NT2/D1 (cell line): ENCODE data around the gene REC114.
"Not testable (repeated sequence)": the region's sequence is repeated elsewhere in the genome, so short reads cannot be mapped to it uniquely, and the experiment has no call there.

ENCODE experiments used
- DNase-seq: peaks from one replicate; pipeline ENCODE4 v3.0.0-alpha.2; 2011; ENCODE audit warnings: low read depth, low spot score
- H3K27me3 ChIP-seq: 2 replicates; pipeline ENCODE4 v1.6.0; 2011; ENCODE audit warnings: mild to moderate bottlenecking; ENCODE audit not compliant: insufficient read length, insufficient read depth
- H3K36me3 ChIP-seq: 2 replicates; pipeline ENCODE4 v1.6.1; 2011; ENCODE audit warnings: mild to moderate bottlenecking, low read length, mixed read lengths; ENCODE audit not compliant: insufficient read depth, insufficient read length
- H3K4me1 ChIP-seq: 2 replicates; pipeline ENCODE4 v1.5.1; 2011; ENCODE audit not compliant: insufficient read depth, insufficient read length
- H3K4me3 ChIP-seq: 2 replicates; pipeline ENCODE4 v1.5.1; 2011; ENCODE audit warnings: low read depth; ENCODE audit not compliant: insufficient read length
- H3K9ac ChIP-seq: 2 replicates; pipeline ENCODE4 v1.6.0; 2011; ENCODE audit warnings: low read depth; ENCODE audit not compliant: insufficient read length
- H3K9me3 ChIP-seq: 2 replicates; pipeline ENCODE4 v1.5.1; 2011; ENCODE audit warnings: mild to moderate bottlenecking, low read length; ENCODE audit not compliant: insufficient read depth
- SUZ12 ChIP-seq: IDR thresholded peaks from 2 replicates; pipeline ENCODE4 v1.6.1; 2011; ENCODE audit not compliant: insufficient read length, insufficient read depth; ENCODE audit errors: extremely low read depth
- YY1 ChIP-seq: IDR thresholded peaks from 2 replicates; pipeline ENCODE4 v1.6.1; 2011; ENCODE audit not compliant: insufficient read length, insufficient read depth
- ZNF274 ChIP-seq: IDR thresholded peaks from 2 replicates; pipeline ENCODE4 v1.6.1; 2011; ENCODE audit warnings: mild to moderate bottlenecking, low read depth, low read length

The REC114 gene

DNA sequence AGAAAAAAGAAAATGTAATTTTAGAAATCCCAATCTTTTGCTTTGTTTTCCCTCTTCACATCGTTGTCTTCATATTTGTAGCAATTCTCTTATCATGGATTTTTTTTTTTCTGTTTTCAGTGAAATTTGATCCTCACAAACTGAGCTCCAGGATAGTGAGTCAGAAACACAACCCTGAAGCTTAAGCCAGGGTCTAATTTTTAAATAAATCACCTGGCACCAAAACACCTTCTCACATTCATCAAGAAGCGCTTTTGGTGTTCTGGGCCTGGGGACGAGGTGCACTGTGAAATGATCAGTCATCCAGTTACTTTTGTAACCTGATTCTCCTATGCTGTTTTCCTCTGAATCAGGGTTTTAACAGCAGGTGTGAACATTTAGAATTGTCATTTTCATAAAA lies 87.7 kb downstream of the REC114 start:
- TF ChIP-seq YY1: no peak
- no peak for TF ChIP-seq SUZ12
- no peak for TF ChIP-seq ZNF274
- no peak for DNase-seq
- H3K9me3 ChIP-seq: no peaks in the 10 kb centered on the region
- no peak overlapping the region for H3K9ac ChIP-seq
- H3K27me3 ChIP-seq: no peaks in the 10 kb centered on the region
- no peaks in the 10 kb centered on the region for H3K4me1 ChIP-seq
- no peaks in the 10 kb centered on the region for H3K36me3 ChIP-seq
- H3K4me3 ChIP-seq: no peak overlapping the region

DNA sequence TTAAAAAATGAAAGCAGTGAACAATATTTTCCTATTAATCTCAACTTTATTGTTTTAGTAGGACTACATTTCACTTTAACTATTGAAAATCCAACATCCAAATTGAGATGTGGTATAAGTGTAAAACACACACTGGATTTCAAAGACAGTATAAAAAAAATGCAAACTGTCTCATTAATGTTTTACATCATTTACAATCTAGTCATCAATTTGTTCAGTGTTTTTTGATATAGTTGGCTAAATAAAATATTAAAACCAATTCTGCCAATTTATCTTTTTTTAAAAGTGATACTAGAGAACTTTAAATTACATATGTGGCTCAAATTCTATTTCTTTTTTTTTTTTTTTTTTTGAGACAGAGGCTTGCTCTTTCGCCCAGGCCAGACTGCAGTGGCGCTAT lies 95.2 kb downstream of the REC114 start:
- Histone ChIP-seq H3K9ac (no peak overlapping the region), H3K9me3 (no peaks in the 10 kb centered on the region), H3K27me3 (no peaks in the 10 kb centered on the region), H3K4me3 (no peak overlapping the region), H3K4me1 (no peaks in the 10 kb centered on the region), H3K36me3 (no peaks in the 10 kb centered on the region)
- TF ChIP-seq SUZ12 (no peak), ZNF274 (no peak), YY1 (no peak)
- no peak for DNase-seq

DNA sequence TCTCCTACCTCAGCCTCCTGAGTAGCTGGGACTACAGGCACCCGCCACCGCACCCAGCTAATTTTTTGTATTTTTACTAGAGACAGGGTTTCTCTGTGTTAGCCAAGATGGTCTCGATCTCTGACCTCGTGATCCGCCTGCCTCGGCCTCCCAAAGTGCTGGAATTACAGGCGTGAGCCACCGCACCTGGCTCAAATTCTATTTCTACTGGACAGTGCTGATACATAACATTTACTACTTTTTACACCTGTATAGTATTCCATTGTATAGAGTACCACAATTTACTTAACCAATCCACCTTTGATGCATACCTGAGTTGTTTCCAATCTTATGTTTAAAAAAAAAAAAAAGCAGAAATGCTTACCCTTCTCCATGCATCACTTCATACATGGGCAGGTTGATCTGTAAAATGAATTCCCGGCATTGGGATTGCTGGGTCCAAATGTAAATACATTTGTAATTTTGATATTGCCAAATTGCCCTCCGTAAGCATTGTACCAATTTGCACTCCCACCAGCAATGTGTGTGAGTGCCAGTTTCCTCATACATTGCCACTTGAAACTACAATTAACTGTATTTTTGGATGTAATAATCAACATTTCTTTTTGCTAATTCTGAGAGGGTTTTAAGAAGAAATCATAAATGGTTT lies 95.7 kb downstream of the REC114 start:
- Histone ChIP-seq H3K4me3 (no peak overlapping the region), H3K4me1 (no peaks in the 10 kb centered on the region), H3K9me3 (no peaks in the 10 kb centered on the region), H3K36me3 (no peaks in the 10 kb centered on the region), H3K27me3 (no peaks in the 10 kb centered on the region), H3K9ac (no peak overlapping the region)
- TF ChIP-seq ZNF274: no peak
- no peak for TF ChIP-seq SUZ12
- TF ChIP-seq YY1: no peak
- no peak for DNase-seq

DNA sequence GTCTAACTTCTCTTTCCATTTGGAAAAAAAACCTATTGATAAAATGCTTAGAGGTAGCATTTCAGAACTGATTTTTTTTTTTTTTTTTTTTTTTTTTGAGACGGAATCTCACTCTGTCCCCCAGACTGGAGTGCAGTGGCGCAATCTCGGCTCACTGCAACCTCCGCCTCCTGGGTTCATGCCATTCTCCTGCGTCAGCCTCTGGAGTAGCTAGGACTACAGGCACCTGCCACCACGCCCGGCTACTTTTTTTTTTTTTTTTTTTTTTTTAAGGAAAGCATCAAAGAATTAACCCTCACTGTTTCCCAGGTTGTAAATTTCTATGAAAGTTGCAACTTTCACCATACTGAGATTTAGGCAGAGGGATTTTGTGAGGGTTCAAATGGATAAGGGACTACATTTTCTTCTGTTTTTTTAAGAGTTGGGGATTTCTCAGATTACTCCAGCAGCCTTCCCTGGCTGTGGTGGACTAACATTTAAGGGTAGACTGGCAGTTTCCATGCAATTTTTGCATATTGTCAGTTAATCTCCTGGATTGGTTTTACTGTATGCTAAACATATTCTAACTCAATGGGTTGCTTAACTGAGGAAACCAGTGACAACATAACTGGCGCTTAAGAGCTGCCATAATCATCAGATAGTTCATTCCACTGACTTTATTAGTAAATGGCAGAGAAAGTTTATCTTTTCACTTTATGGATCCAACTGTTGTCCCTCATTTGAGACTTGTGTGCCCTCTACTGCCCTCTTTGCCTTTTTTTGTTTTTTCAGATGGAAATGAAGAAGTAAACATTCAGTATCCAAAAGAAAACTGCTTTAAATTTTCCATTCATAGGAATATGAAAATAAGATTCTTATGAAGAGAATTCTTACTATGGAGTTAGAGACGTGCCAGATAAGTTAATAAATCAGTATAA lies 96.5 kb downstream of the REC114 start:
- H3K27me3 ChIP-seq: no peaks in the 10 kb centered on the region
- no peaks in the 10 kb centered on the region for H3K4me1 ChIP-seq
- H3K9me3 ChIP-seq: no peaks in the 10 kb centered on the region
- DNase-seq: no peak
- no peak overlapping the region for H3K9ac ChIP-seq
- TF ChIP-seq SUZ12: no peak
- H3K4me3 ChIP-seq: no peak overlapping the region
- no peaks in the 10 kb centered on the region for H3K36me3 ChIP-seq

DNA sequence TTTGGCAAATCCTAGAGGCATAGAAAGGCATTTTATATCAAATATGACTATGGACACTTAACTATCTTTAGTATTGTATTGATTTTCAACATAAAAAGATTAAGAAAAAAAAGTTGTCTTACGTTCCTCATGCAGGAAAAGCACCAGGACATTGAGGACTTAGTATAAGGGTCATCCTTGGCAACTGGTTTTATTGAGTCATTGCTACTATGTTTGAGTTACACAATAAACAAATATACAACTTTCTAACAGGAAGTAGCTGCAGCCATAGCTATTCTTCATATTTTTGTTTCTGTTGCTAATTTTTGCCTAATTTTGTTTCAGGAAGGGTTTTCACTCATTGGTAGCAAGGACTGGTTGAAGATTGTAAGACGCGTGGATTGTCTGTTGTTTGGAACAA lies 97.2 kb downstream of the REC114 start:
- Histone ChIP-seq H3K4me1 (no peaks in the 10 kb centered on the region), H3K9me3 (no peaks in the 10 kb centered on the region)

GRCh38 chr15:73541479-73541878 lies 98.5 kb downstream of the REC114 start:
- no peaks in the 10 kb centered on the region for H3K9me3 ChIP-seq

More for the DNA sequence above, 97.2 kb downstream of the REC114 start:
- H3K27me3 ChIP-seq: no peaks in the 10 kb centered on the region
- TF ChIP-seq ZNF274 (no peak), SUZ12 (no peak), YY1 (no peak)
- DNase-seq: no peak
- H3K4me3 ChIP-seq: no peak overlapping the region
- no peaks in the 10 kb centered on the region for H3K36me3 ChIP-seq
- no peak overlapping the region for H3K9ac ChIP-seq

GRCh38 chr15:73548925-73549324 lies 106.0 kb downstream of the REC114 start:
- H3K36me3 ChIP-seq, H3K9me3 ChIP-seq, H3K4me1 ChIP-seq, H3K9ac ChIP-seq, H3K4me3 ChIP-seq, H3K27me3 ChIP-seq, DNase-seq: not testable (repeated sequence)

More at GRCh38 chr15:73541479-73541878, 98.5 kb downstream of the REC114 start:
- Histone ChIP-seq H3K4me3 (no peak overlapping the region), H3K9ac (no peak overlapping the region), H3K36me3 (no peaks in the 10 kb centered on the region), H3K27me3 (no peaks in the 10 kb centered on the region), H3K4me1 (no peaks in the 10 kb centered on the region)
- TF ChIP-seq SUZ12 (no peak), YY1 (no peak), ZNF274 (no peak)
- DNase-seq: no peak
